Esophagus squamous epithelium (tissue), 5 donors: ENCODE data around the gene ZNF746. TPM values are rescaled to one million over a fixed set of nuclear protein-coding genes. Genes with fewer than 3 reads are reported as not detected.

Experiments
- DNase-seq: peaks from one replicate; lab custom pipeline; 2025; lab: John Stamatoyannopoulos, UW
- H3K27ac ChIP-seq, 4 donors: fragments of 200-600 bp; sonication (generic); one replicate each; pipeline ENCODE4 v1.5.1; 2016 to 2019; ENCODE audit warnings: mild to moderate bottlenecking in 1 of 4
- H3K27me3 ChIP-seq, 4 donors: fragments of 200-600 bp; sonication (generic); 1 replicate in 3 of 4; 2 replicates in 1 of 4; pipeline versions ENCODE4 v1.5.1 to v1.6.0; 2017 to 2021; ENCODE audit warnings: antibody characterized with exemption in 1 of 4
- H3K36me3 ChIP-seq, 3 donors: fragments of 200-600 bp; sonication (generic); one replicate each; pipeline ENCODE4 v1.5.1; 2016 to 2019
- H3K4me1 ChIP-seq, 3 donors: fragments of 200-600 bp; sonication (generic); one replicate each; pipeline ENCODE4 v1.5.1; 2017 to 2019
- H3K4me3 ChIP-seq, 4 donors: fragments of 200-600 bp; sonication (generic); 1 replicate in 3 of 4; 2 replicates in 1 of 4; pipeline ENCODE4 v1.5.1; 2016 to 2019; ENCODE audit warnings: mild to moderate bottlenecking in 2 of 4, moderate library complexity in 1 of 4
- H3K9me3 ChIP-seq, 3 donors: fragments of 200-600 bp; sonication (generic); one replicate each; pipeline ENCODE4 v1.5.1; 2016 to 2019
- POLR2A ChIP-seq, 4 donors: fragments of 450-650 bp; IDR thresholded peaks; one replicate each; pipeline ENCODE4 v1.6.1; 2017; ENCODE audit warnings: antibody characterized with exemption in 4 of 4, mild to moderate bottlenecking in 4 of 4, moderate library complexity in 3 of 4
- WGBS, 2 donors: methylation state at CpG; one replicate each; pipeline ENCODE4 v1.1.5; 2018; 5-methylcytosine and 5-hydroxymethylcytosine counted together
- intact Hi-C: fragments of 100-400 bp; cut with DNase I; formaldehyde crosslinking; loops from one replicate; pipeline ENCODE4 v1.15.0; 2022
- total RNA-seq, 4 donors: library from RNA; depleted of rRNA; stranded (reverse); fragments of >200 nt; gene quantifications; one replicate each; pipeline ENCODE4 v1.1.0, GENCODE V29; 2016
- TF ChIP-seq, protein P1 (sequence below), 6 experiments: fragments of 450-650 bp in 4 of 6; fragments of 200-600 bp in 2 of 6; sonication (generic) in 2 of 6; IDR thresholded peaks; one replicate each; pipeline ENCODE4 v1.5.1; 2016 to 2019; ENCODE audit warnings: antibody characterized with exemption in 6 of 6, mild to moderate bottlenecking in 4 of 6, moderate library complexity in 4 of 6
- donor health status: DM: yes; HTN: yes; CAD: no.

ZNF746 gene
- total RNA-seq, result 10 to 100 TPM in 3 of 4 donors, 1 to 10 TPM in 1; 9.8 to 16.2 (median 12.5) TPM

DNA sequence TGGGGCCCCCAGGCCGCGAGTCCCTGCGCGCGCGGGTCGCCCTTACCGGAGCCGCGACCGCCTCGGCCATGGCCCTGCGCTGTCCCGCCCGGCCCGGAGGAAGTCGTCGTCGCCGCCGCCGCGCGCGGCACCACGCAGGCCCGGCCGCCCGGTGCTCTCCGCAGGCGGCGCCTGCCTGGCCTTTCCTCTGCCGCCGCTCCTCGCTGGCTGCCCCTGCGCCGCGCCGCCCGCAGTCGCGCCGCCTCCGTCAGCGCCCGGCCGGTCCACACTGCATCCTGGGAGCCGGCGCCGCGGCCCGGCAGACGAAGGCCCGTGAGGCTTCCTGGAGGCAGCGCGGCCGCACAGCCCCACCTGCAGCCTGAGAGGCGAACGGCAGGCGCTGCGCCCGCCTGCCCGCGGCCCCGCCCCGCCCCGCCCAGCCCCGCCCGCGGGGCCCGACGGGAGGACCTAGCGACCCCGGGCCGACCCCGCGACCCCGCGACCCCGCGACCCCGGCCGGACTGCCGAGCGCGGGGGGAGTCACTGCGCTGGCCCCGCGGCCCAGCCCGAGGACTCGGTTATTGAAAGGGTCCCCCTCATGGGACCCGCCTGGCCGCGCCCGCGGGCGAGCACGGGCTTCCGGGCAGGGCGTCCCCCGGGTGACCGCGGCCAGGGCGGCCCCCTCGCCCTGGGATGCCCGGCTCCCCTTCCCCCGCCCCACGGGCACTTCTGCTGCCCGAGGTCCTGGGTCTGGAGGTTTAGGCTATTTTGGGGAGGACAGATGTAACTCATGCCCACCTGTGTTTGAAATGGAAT, at the start of gene ZNF746:
Gene ZNF746 (minus strand): TSS at position 343 of the 795 bp plus-strand sequence. CDS start 273 bp downstream, at position 70.
- Histone ChIP-seq H3K4me1 (peaks cover 8 to 32% (median 14%) of the 10 kb centered on the region in 3 donors), H3K27me3 (peaks cover 0 to 4% (median 0%) of the 10 kb centered on the region in 4 donors), H3K36me3 (peaks cover 9 to 19% (median 15%) of the 10 kb centered on the region in 3 donors), H3K27ac (peak within 1 kb of the TSS; percentile 89 to 96 (median 94)), H3K4me3 (peak within 1 kb of the TSS; percentile 78 to 90 (median 84)), H3K9me3 (no peaks in the 10 kb centered on the region)
- intact Hi-C loops, result no loop called here
- no CpG with 5 or more reads among the region's 109 CpGs for WGBS, 2 donors
- peak; percentile 35 for DNase-seq
- TF ChIP-seq, protein P1, sequence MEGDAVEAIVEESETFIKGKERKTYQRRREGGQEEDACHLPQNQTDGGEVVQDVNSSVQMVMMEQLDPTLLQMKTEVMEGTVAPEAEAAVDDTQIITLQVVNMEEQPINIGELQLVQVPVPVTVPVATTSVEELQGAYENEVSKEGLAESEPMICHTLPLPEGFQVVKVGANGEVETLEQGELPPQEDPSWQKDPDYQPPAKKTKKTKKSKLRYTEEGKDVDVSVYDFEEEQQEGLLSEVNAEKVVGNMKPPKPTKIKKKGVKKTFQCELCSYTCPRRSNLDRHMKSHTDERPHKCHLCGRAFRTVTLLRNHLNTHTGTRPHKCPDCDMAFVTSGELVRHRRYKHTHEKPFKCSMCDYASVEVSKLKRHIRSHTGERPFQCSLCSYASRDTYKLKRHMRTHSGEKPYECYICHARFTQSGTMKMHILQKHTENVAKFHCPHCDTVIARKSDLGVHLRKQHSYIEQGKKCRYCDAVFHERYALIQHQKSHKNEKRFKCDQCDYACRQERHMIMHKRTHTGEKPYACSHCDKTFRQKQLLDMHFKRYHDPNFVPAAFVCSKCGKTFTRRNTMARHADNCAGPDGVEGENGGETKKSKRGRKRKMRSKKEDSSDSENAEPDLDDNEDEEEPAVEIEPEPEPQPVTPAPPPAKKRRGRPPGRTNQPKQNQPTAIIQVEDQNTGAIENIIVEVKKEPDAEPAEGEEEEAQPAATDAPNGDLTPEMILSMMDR (IDR thresholded peaks at IDR 0.05), result peak in 5 of 6 experiments; percentile 34 to 86 (median 73)
- peak in 2 of 4 donors; percentile 47 to 54 for TF ChIP-seq POLR2A (IDR thresholded peaks at IDR 0.05)

DNA sequence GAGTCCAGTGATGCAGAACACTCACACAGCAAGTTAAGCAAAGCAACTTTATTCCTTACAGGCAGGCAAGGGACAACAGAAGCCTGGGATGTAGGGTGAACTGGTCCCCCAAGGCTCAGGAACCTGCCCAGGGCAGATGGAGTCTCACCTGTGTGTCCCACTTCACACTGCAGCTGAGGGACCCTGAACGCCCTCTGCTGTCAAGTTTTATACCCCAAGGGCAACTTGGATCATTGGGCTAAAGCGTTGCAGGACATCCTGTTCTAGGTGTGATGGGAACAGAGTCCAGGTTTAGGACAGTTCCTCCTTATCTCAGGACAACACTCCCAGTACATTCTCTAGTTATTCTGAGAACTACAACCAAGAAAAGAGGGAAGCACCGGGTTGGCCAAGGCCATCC, 49.5 kb upstream of the ZNF746 start:
- Histone ChIP-seq H3K36me3 (peaks cover 23 to 64% (median 25%) of the 10 kb centered on the region in 3 donors), H3K27me3 (no peaks in the 10 kb centered on the region), H3K4me1 (no peaks in the 10 kb centered on the region), H3K9me3 (peaks cover 0 to 3% (median 0%) of the 10 kb centered on the region in 3 donors), H3K4me3 (no peak overlapping the region), H3K27ac (no peak overlapping the region)
- no peak for DNase-seq
- 83 to 84% methylated on average over 3 of the region's 3 CpGs for WGBS, 2 donors
- intact Hi-C loops, result no loop called here
- TF ChIP-seq POLR2A (IDR thresholded peaks at IDR 0.05), result no peak
- TF ChIP-seq, protein P1 (IDR thresholded peaks at IDR 0.05), result no peak

DNA sequence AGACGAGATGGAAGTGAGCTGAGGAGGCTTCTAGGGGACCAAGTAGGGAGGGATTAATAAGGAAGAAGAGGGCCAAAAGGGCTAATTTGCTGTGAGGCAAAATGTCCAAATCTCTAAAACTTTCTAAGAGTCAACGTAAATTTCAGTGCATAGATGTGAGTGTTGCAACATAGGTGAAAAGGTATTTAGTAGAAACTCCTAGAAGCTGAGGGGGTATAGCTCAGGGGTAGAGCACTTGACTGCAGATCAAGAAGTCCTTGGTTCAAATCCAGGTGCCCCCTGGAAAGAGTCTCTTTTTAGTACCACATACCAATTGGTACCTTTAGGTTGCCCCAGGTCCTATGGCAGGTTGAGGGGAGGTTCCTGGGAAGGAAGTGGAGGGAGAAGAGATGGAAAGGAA, 48.7 kb upstream of the ZNF746 start:
- no peak overlapping the region for H3K4me3 ChIP-seq
- DNase-seq, result no peak
- no peak overlapping the region for H3K27ac ChIP-seq
- peaks cover 20 to 56% (median 24%) of the 10 kb centered on the region in 3 donors for H3K36me3 ChIP-seq
- 89 to 94% methylated on average over 2 of the region's 2 CpGs for WGBS, 2 donors
- intact Hi-C loops, result no loop called here
- H3K27me3 ChIP-seq, result no peaks in the 10 kb centered on the region
- H3K4me1 ChIP-seq, result no peaks in the 10 kb centered on the region
- peaks cover 0 to 11% (median 6%) of the 10 kb centered on the region in 3 donors for H3K9me3 ChIP-seq
- TF ChIP-seq, protein P1 (IDR thresholded peaks at IDR 0.05), result no peak
- no peak for TF ChIP-seq POLR2A (IDR thresholded peaks at IDR 0.05)

DNA sequence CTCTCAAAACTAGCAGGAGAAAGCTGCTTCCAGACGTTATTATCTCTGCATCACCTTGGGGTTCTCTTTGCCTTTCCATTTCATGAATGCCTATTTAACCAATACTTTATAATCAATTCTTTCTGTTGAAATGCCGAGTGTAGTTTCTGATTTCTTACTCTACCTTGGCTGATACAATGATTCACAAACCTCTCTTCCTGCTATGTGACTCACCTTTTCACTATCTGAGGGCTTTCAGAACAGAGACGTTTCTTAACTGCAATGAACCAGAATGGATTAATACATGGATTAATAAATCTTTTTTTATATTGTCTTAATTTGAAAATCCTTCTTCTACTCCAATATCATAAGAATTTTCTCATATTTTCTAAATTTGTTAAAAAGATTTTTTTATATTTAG, 46.4 kb upstream of the ZNF746 start:
- H3K27ac ChIP-seq, result no peak overlapping the region
- intact Hi-C loops, result no loop called here
- 36 to 38% methylated on average over 3 of the region's 3 CpGs for WGBS, 2 donors
- H3K36me3 ChIP-seq, result peaks cover 8 to 33% (median 11%) of the 10 kb centered on the region in 3 donors
- no peaks in the 10 kb centered on the region for H3K27me3 ChIP-seq
- no peaks in the 10 kb centered on the region for H3K4me1 ChIP-seq
- H3K9me3 ChIP-seq, result peaks cover 0 to 22% (median 6%) of the 10 kb centered on the region in 3 donors
- TF ChIP-seq POLR2A (IDR thresholded peaks at IDR 0.05), result no peak
- TF ChIP-seq, protein P1 (IDR thresholded peaks at IDR 0.05), result no peak
- no peak for DNase-seq
- no peak overlapping the region for H3K4me3 ChIP-seq

DNA sequence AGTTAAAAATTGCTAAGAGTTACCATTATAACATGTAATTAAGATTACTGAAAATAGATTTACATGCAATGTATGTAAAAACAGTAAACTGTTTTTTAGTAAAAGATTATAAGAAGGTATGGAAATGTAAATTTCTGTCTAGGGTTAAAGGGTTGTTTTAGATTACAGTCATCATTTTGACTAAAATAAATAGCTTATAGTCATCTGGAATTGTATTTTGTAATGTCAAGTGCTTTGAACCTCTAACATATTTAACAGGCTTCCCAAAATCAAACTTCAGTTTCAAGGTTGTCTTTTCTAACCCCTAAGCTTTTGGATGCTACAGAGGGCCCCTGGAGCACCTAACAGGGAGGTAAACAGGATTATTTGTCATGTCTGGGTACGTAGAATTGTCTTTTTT, 35.0 kb upstream of the ZNF746 start:
- intact Hi-C loops, result no loop called here

More for the DNA sequence above, 35.0 kb upstream of the ZNF746 start:
- no peak overlapping the region for H3K4me3 ChIP-seq
- no peaks in the 10 kb centered on the region for H3K36me3 ChIP-seq
- no peaks in the 10 kb centered on the region for H3K27me3 ChIP-seq
- no peaks in the 10 kb centered on the region for H3K4me1 ChIP-seq
- no peak for DNase-seq
- no peak overlapping the region for H3K27ac ChIP-seq
- WGBS, 2 donors, result 93 to 100% methylated on average over 1 of the region's 1 CpG
- H3K9me3 ChIP-seq, result peaks cover 6 to 62% (median 52%) of the 10 kb centered on the region in 3 donors
- TF ChIP-seq POLR2A (IDR thresholded peaks at IDR 0.05), result no peak
- TF ChIP-seq, protein P1 (IDR thresholded peaks at IDR 0.05), result no peak
